Loucy (cell line): ENCODE results near the gene SLC1A1.

Source experiments
- H2AFZ ChIP-seq: fragments of 200-600 bp; sonication (generic); 2 replicates; pipeline ENCODE4 v1.6.0; 2016; ENCODE audit warnings: antibody characterized with exemption, mild to moderate bottlenecking, low read length, moderate library complexity
- H3F3A ChIP-seq: fragments of 200-600 bp; 2 replicates; pipeline ENCODE4 v1.6.0; 2016; ENCODE audit warnings: antibody characterized with exemption, low read depth, mild to moderate bottlenecking
- H3K27me3 ChIP-seq: fragments of 200-600 bp; sonication (generic); 2 replicates; pipeline ENCODE4 v1.6.1; 2014; ENCODE audit warnings: low read length, mild to moderate bottlenecking; ENCODE audit not compliant: insufficient read depth, poor library complexity, severe bottlenecking
- H3K36me3 ChIP-seq: fragments of 200-600 bp; sonication (generic); 2 replicates; pipeline ENCODE4 v1.6.1; 2016; ENCODE audit warnings: low read length; ENCODE audit not compliant: insufficient read depth
- H3K4me1 ChIP-seq: fragments of 200-600 bp; sonication (generic); 2 replicates; pipeline ENCODE4 v1.5.1; 2014; ENCODE audit warnings: low read length, mild to moderate bottlenecking; ENCODE audit not compliant: insufficient read depth, poor library complexity, severe bottlenecking
- H3K4me2 ChIP-seq: fragments of 200-600 bp; sonication (generic); 2 replicates; pipeline ENCODE4 v1.6.0; 2014; ENCODE audit warnings: antibody characterized with exemption, low read length, low read depth, mild to moderate bottlenecking; ENCODE audit not compliant: poor library complexity, severe bottlenecking
- H3K4me3 ChIP-seq: fragments of 200-600 bp; sonication (generic); 2 replicates; pipeline ENCODE4 v1.5.1; 2014; ENCODE audit warnings: low read length, mild to moderate bottlenecking, mixed read lengths; ENCODE audit not compliant: poor library complexity, severe bottlenecking
- H3K79me2 ChIP-seq: fragments of 200-600 bp; sonication (generic); 2 replicates; pipeline ENCODE4 v1.6.1; 2014; ENCODE audit warnings: low read length; ENCODE audit not compliant: insufficient read depth
- H3K9ac ChIP-seq: fragments of 200-600 bp; sonication (generic); 2 replicates; pipeline ENCODE4 v1.6.0; 2014; ENCODE audit warnings: mild to moderate bottlenecking, low read depth, low read length, moderate library complexity; ENCODE audit not compliant: poor library complexity, severe bottlenecking
- H3K9me2 ChIP-seq: fragments of 200-600 bp; sonication (generic); replicated peaks from 2 replicates; pipeline ENCODE4 v1.6.1; 2016; ENCODE audit warnings: low read depth, low read length, mixed read lengths
- H3K9me3 ChIP-seq: fragments of 200-600 bp; sonication (generic); 2 replicates; pipeline ENCODE4 v1.6.1; 2014; ENCODE audit warnings: mild to moderate bottlenecking, antibody characterized with exemption, low read length, low read depth; ENCODE audit not compliant: insufficient read depth
- H4K20me1 ChIP-seq: fragments of 200-600 bp; sonication (generic); 2 replicates; pipeline ENCODE4 v1.6.0; 2014; ENCODE audit warnings: antibody characterized with exemption, low read length, mild to moderate bottlenecking; ENCODE audit not compliant: insufficient read depth, poor library complexity, severe bottlenecking
- CTCF ChIP-seq: fragments of 200-600 bp; sonication (generic); conservative IDR thresholded peaks from 2 replicates; pipeline ENCODE4 v1.5.1; 2014; ENCODE audit warnings: mild to moderate bottlenecking, antibody characterized with exemption, low read length
- EZH2phosphoT487 ChIP-seq: fragments of 200-600 bp; IDR thresholded peaks from 2 replicates; pipeline ENCODE4 v1.6.1; 2018; ENCODE audit warnings: antibody characterized with exemption, mild to moderate bottlenecking, moderate library complexity, borderline replicate concordance

The SLC1A1 gene

GRCh38 chr9:4592295-4592694 lies 102.0 kb downstream of the SLC1A1 start:
- H3K4me2 ChIP-seq, result no peak overlapping the region
- no peaks in the 10 kb centered on the region for H4K20me1 ChIP-seq
- H3K79me2 ChIP-seq, result no peaks in the 10 kb centered on the region
- no peak for TF ChIP-seq EZH2phosphoT487
- TF ChIP-seq CTCF, result no peak
- H3K36me3 ChIP-seq, result no peaks in the 10 kb centered on the region
- H3K9me3 ChIP-seq, result no peaks in the 10 kb centered on the region
- no peak overlapping the region for H3K9ac ChIP-seq
- H3K4me3 ChIP-seq, result no peak overlapping the region
- peaks cover 29% of the 10 kb centered on the region for H3K27me3 ChIP-seq
- no peaks in the 10 kb centered on the region for H3F3A ChIP-seq
- H3K4me1 ChIP-seq, result no peaks in the 10 kb centered on the region
- H2AFZ ChIP-seq, result no peak overlapping the region
- no peaks in the 10 kb centered on the region for H3K9me2 ChIP-seq

- TF ChIP-seq EZH2phosphoT487 (no peak), CTCF (no peak)
- no peaks in the 10 kb centered on the region for H4K20me1 ChIP-seq
Observed at GRCh38 chr9:4592886-4593285, 102.6 kb downstream of the SLC1A1 start.

DNA sequence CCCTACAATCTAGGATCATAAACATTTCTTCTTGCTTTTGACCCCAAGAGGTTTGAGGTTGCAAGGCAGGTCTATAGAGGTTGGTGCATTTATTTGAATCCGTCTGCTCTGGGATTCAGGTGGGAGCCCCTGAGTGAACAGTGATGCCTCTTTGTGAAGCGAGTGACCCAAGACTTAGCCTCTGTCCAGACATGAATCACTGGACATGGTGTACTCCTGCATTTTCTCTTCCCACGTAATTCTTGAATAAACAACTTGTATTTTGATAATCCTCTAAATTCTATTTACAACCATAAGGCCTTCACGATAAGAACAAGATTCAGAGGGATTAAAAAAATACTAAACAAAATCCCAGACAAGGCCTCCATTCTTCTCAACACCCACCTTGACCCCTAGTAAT lies 104.3 kb downstream of the SLC1A1 start:
- H3K4me3 ChIP-seq, result no peak overlapping the region
- H2AFZ ChIP-seq, result no peak overlapping the region
- H3K4me1 ChIP-seq, result no peaks in the 10 kb centered on the region
- TF ChIP-seq EZH2phosphoT487 (no peak), CTCF (no peak)
- H3K79me2 ChIP-seq, result no peaks in the 10 kb centered on the region
- no peaks in the 10 kb centered on the region for H3K36me3 ChIP-seq
- H3K9me3 ChIP-seq, result no peaks in the 10 kb centered on the region
- no peaks in the 10 kb centered on the region for H4K20me1 ChIP-seq
- no peak overlapping the region for H3K4me2 ChIP-seq
- H3K9me2 ChIP-seq, result no peaks in the 10 kb centered on the region
- H3F3A ChIP-seq, result no peaks in the 10 kb centered on the region
- peaks cover 16% of the 10 kb centered on the region for H3K27me3 ChIP-seq
- H3K9ac ChIP-seq, result no peak overlapping the region

More at GRCh38 chr9:4592886-4593285, 102.6 kb downstream of the SLC1A1 start:
- no peaks in the 10 kb centered on the region for H3K9me2 ChIP-seq
- H2AFZ ChIP-seq, result no peak overlapping the region
- no peak overlapping the region for H3K9ac ChIP-seq
- H3K4me1 ChIP-seq, result no peaks in the 10 kb centered on the region
- H3K9me3 ChIP-seq, result no peaks in the 10 kb centered on the region
- H3K4me2 ChIP-seq, result no peak overlapping the region
- H3K27me3 ChIP-seq, result peaks cover 23% of the 10 kb centered on the region
- no peaks in the 10 kb centered on the region for H3K79me2 ChIP-seq
- no peaks in the 10 kb centered on the region for H3F3A ChIP-seq
- H3K4me3 ChIP-seq, result no peak overlapping the region
- H3K36me3 ChIP-seq, result no peaks in the 10 kb centered on the region
